ENCODE measurements around the gene SH2D7.

DNA sequence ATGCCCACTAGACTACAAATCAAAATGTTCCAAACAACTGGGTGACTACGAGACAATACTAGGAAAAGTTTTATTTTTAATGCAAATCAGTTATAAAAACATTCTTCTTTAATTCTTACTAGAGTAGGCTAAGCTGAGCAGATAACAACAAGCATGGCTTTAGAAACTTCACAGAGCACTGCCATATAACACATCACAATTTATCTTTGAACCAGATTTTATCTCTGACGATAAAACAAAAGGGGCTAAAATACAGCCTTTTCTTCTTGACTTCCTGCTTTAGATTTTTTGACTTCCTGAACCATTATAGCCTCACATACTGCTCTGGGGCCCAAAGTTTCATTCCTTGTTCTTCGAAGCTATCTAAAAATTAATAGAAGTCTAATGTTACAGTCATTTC is 40.8 kb upstream of the SH2D7 start:
- no peak for TF ChIP-seq EZH2 (IDR thresholded peaks at IDR 0.05)
- no peak for TF ChIP-seq FOXP2 (optimal IDR thresholded peaks at IDR 0.05; ENCODE audit: control extremely low read depth, extremely low read length, insufficient read depth)
- TF ChIP-seq POLR2AphosphoS5 (IDR thresholded peaks at IDR 0.05; ENCODE audit: borderline replicate concordance, low read depth, low read length), result no peak

Data from SK-N-MC (cell line).